MM.1S (cell line): ENCODE measurements around the gene RTN4R.

ENCODE experiments used
- EZH2 ChIP-seq: fragments of 300-600 bp; sonication (generic); optimal IDR thresholded peaks from 2 replicates; pipeline ENCODE3; 2017; ENCODE audit warnings: low read depth, mild to moderate bottlenecking, antibody characterized with exemption, low read length, mixed read lengths
- TF ChIP-seq, protein P1 (sequence below): fragments of 300-600 bp; sonication (generic); IDR thresholded peaks from 2 replicates; pipeline ENCODE4 v1.5.1; 2016; ENCODE audit warnings: antibody characterized with exemption, low read length, mixed read lengths

DNA sequence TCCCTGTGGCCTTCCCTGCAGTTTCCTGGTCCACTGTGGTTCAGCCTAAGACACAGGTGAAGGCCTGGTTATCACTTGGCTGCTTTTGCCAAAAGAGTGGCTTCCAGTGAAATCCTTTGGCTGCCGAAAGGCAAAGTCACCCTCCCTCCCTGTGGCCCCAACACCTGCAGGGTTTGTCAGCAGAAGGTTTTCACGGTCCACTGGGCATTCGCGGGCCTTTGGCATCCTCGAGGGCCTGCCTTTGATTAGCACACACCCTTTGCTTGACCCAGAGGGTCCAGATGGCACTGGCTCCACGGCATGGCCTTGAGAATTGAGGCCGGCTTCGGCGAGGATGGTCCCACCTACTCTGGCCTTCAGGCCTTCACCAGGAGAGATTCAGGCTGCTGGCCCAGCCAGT, 35.3 kb downstream of the RTN4R start:
- TF ChIP-seq EZH2, result no peak
- TF ChIP-seq, protein P1, sequence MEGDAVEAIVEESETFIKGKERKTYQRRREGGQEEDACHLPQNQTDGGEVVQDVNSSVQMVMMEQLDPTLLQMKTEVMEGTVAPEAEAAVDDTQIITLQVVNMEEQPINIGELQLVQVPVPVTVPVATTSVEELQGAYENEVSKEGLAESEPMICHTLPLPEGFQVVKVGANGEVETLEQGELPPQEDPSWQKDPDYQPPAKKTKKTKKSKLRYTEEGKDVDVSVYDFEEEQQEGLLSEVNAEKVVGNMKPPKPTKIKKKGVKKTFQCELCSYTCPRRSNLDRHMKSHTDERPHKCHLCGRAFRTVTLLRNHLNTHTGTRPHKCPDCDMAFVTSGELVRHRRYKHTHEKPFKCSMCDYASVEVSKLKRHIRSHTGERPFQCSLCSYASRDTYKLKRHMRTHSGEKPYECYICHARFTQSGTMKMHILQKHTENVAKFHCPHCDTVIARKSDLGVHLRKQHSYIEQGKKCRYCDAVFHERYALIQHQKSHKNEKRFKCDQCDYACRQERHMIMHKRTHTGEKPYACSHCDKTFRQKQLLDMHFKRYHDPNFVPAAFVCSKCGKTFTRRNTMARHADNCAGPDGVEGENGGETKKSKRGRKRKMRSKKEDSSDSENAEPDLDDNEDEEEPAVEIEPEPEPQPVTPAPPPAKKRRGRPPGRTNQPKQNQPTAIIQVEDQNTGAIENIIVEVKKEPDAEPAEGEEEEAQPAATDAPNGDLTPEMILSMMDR, result no peak
